Upper lobe of left lung (tissue), 6 donors: ENCODE results near the gene MYLK3. TPM values are rescaled to one million over a fixed set of nuclear protein-coding genes. Genes with fewer than 3 reads are reported as not detected.

Experiments used
- ATAC-seq, 2 donors: fragments of 200-7000 bp; cut with Tn5 transposase; one replicate each; pipeline ENCODE4 v1.9.1; 2022; ENCODE audit warnings: mild to moderate bottlenecking in 2 of 2, moderate library complexity in 2 of 2; ENCODE audit not compliant: low FRiP score in 2 of 2
- DNase-seq, 2 donors: peaks; one replicate each; pipeline ENCODE4 v3.0.0-alpha.2; 2019 to 2020
- H3K27ac ChIP-seq, 4 donors: fragments of 200-600 bp; sonication (generic); one replicate each; pipeline ENCODE4 v1.5.1; 2016 to 2019
- H3K27me3 ChIP-seq, 4 donors: fragments of 200-600 bp; sonication (generic); one replicate each; pipeline ENCODE4 v1.5.1; 2017 to 2019
- H3K36me3 ChIP-seq, 4 donors: fragments of 200-600 bp; sonication (generic); one replicate each; pipeline ENCODE4 v1.5.1; 2016 to 2019
- H3K4me1 ChIP-seq, 4 donors: fragments of 200-600 bp; sonication (generic); one replicate each; pipeline ENCODE4 v1.5.1; 2018 to 2019
- H3K4me3 ChIP-seq, 4 donors: fragments of 200-600 bp; sonication (generic); one replicate each; pipeline ENCODE4 v1.5.1; 2017 to 2019; ENCODE audit warnings: mild to moderate bottlenecking in 2 of 4, moderate library complexity in 1 of 4
- H3K9me3 ChIP-seq, 4 donors: fragments of 200-600 bp; sonication (generic); one replicate each; pipeline ENCODE4 v1.5.1; 2018 to 2019
- EP300 ChIP-seq, 4 donors: sonication (generic); formaldehyde crosslinking; IDR thresholded peaks; one replicate each; pipeline ENCODE4 v1.5.1; 2017; ENCODE audit warnings: antibody characterized with exemption in 4 of 4, control low read depth in 2 of 4
- POLR2A ChIP-seq, 4 donors: fragments of 450-650 bp; IDR thresholded peaks; one replicate each; pipeline ENCODE4 v1.5.1; 2016 to 2017; ENCODE audit warnings: antibody characterized with exemption in 4 of 4, mild to moderate bottlenecking in 2 of 4
- POLR2AphosphoS5 ChIP-seq, 2 donors: sonication (generic); formaldehyde crosslinking; IDR thresholded peaks; one replicate each; pipeline ENCODE4 v1.5.1; 2017; ENCODE audit warnings: antibody characterized with exemption in 2 of 2
- WGBS, 2 donors: methylation state at CpG; one replicate each; pipeline ENCODE4 v1.1.5; 2017 to 2018; 5-methylcytosine and 5-hydroxymethylcytosine counted together
- total RNA-seq, 6 donors: library from RNA; depleted of rRNA in 4 of 6; stranded (reverse); fragments of >200 nt in 4 of 6; gene quantifications; one replicate each; pipeline versions ENCODE4 v1.1.0 to v1.2.1, GENCODE V29; 2016 to 2021
- TF ChIP-seq, protein P1 (sequence below), 6 experiments: fragments of 450-650 bp in 4 of 6; fragments of 200-600 bp in 2 of 6; sonication (generic) in 2 of 6; IDR thresholded peaks; one replicate each; pipeline ENCODE4 v1.5.1; 2016 to 2019; ENCODE audit warnings: antibody characterized with exemption in 6 of 6
- donor health status: DM: no; HTN: no; CAD: no; lungs with moderate emphysema.
- donor health status: DM: no; HTN: yes; CAD: no; lungs with severe emphysema.

Gene MYLK3
- total RNA-seq, 6 donors from 2014 or later, result 0.11 to 4.2 (median 1.1) TPM

DNA sequence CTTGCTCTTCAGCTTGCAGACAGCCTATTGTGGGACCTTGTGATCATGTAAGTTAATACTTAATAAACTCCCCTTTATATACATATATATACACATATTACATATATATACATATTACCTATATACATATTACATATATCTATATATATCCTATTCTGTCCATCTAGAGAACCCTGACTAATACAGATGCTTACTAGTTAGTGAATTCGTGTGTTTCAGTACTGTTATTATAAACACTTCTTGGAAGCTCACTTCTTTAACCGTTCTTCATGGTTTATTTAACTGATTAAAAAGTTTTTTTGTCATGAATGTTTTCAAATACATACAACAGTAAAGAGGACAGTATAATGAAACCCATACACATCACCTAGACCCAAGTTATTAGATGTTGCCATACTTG is 46.1 kb downstream of the MYLK3 start:
- Histone ChIP-seq H3K9me3 (no peaks in the 10 kb centered on the region), H3K27me3 (no peaks in the 10 kb centered on the region), H3K36me3 (no peaks in the 10 kb centered on the region), H3K4me3 (no peak overlapping the region), H3K4me1 (no peaks in the 10 kb centered on the region), H3K27ac (no peak overlapping the region)
- 83 to 90% methylated on average over 2 of the region's 2 CpGs for WGBS, 2 donors
- ATAC-seq, result no peak
- TF ChIP-seq POLR2AphosphoS5 (IDR thresholded peaks at IDR 0.05), result no peak
- no peak for TF ChIP-seq POLR2A (IDR thresholded peaks at IDR 0.05)
- DNase-seq, result no peak

DNA sequence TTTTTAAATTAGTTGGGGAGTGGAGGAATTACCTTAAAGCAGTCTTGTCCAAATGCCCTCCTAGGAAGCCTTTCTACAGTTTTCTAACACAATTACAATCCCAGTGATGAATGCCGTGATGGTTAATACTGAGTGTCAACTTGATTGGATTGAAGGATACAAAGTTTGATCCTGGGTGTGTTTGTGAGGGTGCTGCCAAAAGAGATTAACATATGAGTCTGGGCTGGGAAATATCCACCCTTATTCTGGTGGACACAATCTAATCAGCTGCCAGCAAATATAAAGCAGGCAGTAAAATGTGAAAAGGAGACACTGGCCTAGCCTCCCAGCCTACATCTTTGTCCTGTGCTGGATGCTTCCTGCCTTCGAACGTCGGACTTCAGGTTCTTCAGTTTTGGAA is 46.5 kb downstream of the MYLK3 start:
- H3K4me1 ChIP-seq, result no peaks in the 10 kb centered on the region
- no peaks in the 10 kb centered on the region for H3K9me3 ChIP-seq
- no peak overlapping the region for H3K27ac ChIP-seq
- H3K36me3 ChIP-seq, result no peaks in the 10 kb centered on the region
- no peak overlapping the region for H3K4me3 ChIP-seq
- no peak for DNase-seq
- TF ChIP-seq, protein P1, sequence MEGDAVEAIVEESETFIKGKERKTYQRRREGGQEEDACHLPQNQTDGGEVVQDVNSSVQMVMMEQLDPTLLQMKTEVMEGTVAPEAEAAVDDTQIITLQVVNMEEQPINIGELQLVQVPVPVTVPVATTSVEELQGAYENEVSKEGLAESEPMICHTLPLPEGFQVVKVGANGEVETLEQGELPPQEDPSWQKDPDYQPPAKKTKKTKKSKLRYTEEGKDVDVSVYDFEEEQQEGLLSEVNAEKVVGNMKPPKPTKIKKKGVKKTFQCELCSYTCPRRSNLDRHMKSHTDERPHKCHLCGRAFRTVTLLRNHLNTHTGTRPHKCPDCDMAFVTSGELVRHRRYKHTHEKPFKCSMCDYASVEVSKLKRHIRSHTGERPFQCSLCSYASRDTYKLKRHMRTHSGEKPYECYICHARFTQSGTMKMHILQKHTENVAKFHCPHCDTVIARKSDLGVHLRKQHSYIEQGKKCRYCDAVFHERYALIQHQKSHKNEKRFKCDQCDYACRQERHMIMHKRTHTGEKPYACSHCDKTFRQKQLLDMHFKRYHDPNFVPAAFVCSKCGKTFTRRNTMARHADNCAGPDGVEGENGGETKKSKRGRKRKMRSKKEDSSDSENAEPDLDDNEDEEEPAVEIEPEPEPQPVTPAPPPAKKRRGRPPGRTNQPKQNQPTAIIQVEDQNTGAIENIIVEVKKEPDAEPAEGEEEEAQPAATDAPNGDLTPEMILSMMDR (IDR thresholded peaks at IDR 0.05), result no peak
- TF ChIP-seq POLR2AphosphoS5 (IDR thresholded peaks at IDR 0.05) (no peak), EP300 (IDR thresholded peaks at IDR 0.05) (no peak), POLR2A (IDR thresholded peaks at IDR 0.05) (no peak)
- no peak for ATAC-seq
- WGBS, 2 donors, result 88 to 92% methylated on average over 4 of the region's 4 CpGs
- no peaks in the 10 kb centered on the region for H3K27me3 ChIP-seq

DNA sequence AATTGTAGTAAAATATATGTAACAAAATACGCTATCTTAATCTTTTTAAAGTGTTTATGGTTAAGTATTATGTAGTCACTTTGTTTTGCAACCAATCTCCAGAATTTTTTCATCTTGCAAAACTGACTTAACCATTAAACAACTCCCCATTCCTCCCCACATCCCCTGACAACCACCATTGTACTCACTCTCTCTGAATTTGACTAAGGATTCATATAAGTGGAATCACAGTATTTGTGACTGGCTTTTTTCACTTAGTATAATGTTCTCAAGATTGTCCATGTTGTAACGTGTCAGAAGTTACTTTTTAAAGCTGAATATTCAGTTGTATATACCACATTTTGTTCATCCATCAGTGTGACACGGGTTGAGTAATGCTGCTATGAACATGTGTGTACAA is 48.1 kb downstream of the MYLK3 start:
- Histone ChIP-seq H3K4me3 (no peak overlapping the region), H3K36me3 (no peaks in the 10 kb centered on the region), H3K27ac (no peak overlapping the region), H3K9me3 (no peaks in the 10 kb centered on the region), H3K27me3 (no peaks in the 10 kb centered on the region), H3K4me1 (no peaks in the 10 kb centered on the region)
- DNase-seq (no peak), ATAC-seq (no peak)
- TF ChIP-seq POLR2AphosphoS5 (IDR thresholded peaks at IDR 0.05) (no peak), EP300 (IDR thresholded peaks at IDR 0.05) (no peak), POLR2A (IDR thresholded peaks at IDR 0.05) (no peak)
- TF ChIP-seq, protein P1 (IDR thresholded peaks at IDR 0.05), result no peak
- 95 to 96% methylated on average over 3 of the region's 3 CpGs for WGBS, 2 donors

DNA sequence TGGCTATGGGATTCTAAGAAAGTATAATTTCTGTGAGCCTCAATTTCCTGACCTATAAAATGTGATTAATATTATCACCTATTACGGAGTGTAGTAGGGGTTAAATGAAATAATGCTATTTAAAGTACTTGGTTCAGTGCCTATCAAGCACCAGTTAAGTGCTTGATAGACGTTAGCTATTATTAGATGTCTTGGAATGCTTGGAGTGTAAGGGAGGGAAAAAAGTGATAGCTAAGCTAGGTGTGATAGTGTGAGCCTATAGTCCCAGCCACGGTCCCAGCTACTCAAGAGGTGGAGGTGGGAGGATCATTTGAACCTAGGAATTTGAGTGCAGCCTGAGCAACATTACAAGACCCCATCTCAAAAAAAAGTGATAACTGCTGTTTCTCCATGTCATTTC is 51.2 kb downstream of the MYLK3 start:
- no peaks in the 10 kb centered on the region for H3K9me3 ChIP-seq
- H3K4me3 ChIP-seq, result no peak overlapping the region
- DNase-seq (no peak), ATAC-seq (no peak)
- 66 to 71% methylated on average over 3 of the region's 3 CpGs for WGBS, 2 donors
- no peaks in the 10 kb centered on the region for H3K27me3 ChIP-seq
- H3K4me1 ChIP-seq, result no peaks in the 10 kb centered on the region
- H3K36me3 ChIP-seq, result no peaks in the 10 kb centered on the region
- TF ChIP-seq, protein P1 (IDR thresholded peaks at IDR 0.05), result no peak
- no peak for TF ChIP-seq POLR2AphosphoS5 (IDR thresholded peaks at IDR 0.05)
- TF ChIP-seq POLR2A (IDR thresholded peaks at IDR 0.05), result no peak
- no peak for TF ChIP-seq EP300 (IDR thresholded peaks at IDR 0.05)
- H3K27ac ChIP-seq, result no peak overlapping the region

DNA sequence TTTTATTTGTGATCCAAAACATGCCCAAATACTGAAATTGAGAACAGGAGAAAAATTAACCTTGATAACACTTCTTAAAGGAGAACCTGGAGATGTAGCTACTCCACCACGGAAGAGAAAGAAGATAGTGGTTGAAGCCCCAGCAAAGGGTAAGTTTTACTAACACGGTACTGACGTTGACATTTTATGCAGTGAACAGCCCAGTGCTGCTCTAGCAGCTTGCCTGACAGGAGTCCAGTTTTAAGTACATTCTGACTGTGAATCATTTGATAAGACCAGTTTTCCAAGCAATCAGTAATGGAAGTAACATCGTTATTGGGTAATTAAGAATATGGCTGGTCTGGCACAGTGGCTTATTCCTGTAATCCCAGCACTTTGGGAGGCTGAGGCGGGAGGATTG is 52.2 kb downstream of the MYLK3 start:
- TF ChIP-seq POLR2AphosphoS5 (IDR thresholded peaks at IDR 0.05) (no peak), EP300 (IDR thresholded peaks at IDR 0.05) (no peak), POLR2A (IDR thresholded peaks at IDR 0.05) (no peak)
- TF ChIP-seq, protein P1 (IDR thresholded peaks at IDR 0.05), result no peak
- peaks cover 0 to under 1% (median 0%) of the 10 kb centered on the region in 4 donors for H3K4me1 ChIP-seq
- 90 to 92% methylated on average over 5 of the region's 5 CpGs for WGBS, 2 donors
- H3K9me3 ChIP-seq, result no peaks in the 10 kb centered on the region
- H3K27me3 ChIP-seq, result no peaks in the 10 kb centered on the region
- H3K27ac ChIP-seq, result no peak overlapping the region
- no peak for DNase-seq
- no peak overlapping the region for H3K4me3 ChIP-seq
- no peak for ATAC-seq
- no peaks in the 10 kb centered on the region for H3K36me3 ChIP-seq
